SJCRH30 (cell line): Measurements from ENCODE around the gene KLF6. TPM values are rescaled to one million over a fixed set of nuclear protein-coding genes. Genes with fewer than 3 reads are reported as not detected.

ENCODE experiments used
- DNase-seq, 2 experiments: peaks; one replicate each; pipeline ENCODE4 v3.0.0-alpha.2; 2015 to 2020
- H3K27ac ChIP-seq: fragments of 250-450 bp; sonication (Bioruptor Pico); 2 replicates; pipeline ENCODE4 v1.5.1; 2020; ENCODE audit warnings: mild to moderate bottlenecking, moderate library complexity
- H3K27me3 ChIP-seq: fragments of 250-450 bp; sonication (Bioruptor Pico); 2 replicates; pipeline ENCODE4 v1.5.1; 2020; ENCODE audit warnings: mild to moderate bottlenecking, moderate library complexity
- H3K36me3 ChIP-seq: fragments of 250-450 bp; sonication (Bioruptor Pico); 2 replicates; pipeline ENCODE4 v1.5.1; 2020; ENCODE audit warnings: mild to moderate bottlenecking, moderate library complexity
- H3K4me1 ChIP-seq: fragments of 250-450 bp; sonication (Bioruptor Pico); 2 replicates; pipeline ENCODE4 v1.5.1; 2020; ENCODE audit warnings: mild to moderate bottlenecking, moderate library complexity
- H3K4me3 ChIP-seq: fragments of 250-450 bp; sonication (Bioruptor Pico); 2 replicates; pipeline ENCODE4 v1.5.1; 2020; ENCODE audit warnings: mild to moderate bottlenecking, moderate library complexity
- H3K9me3 ChIP-seq: fragments of 250-450 bp; sonication (Bioruptor Pico); replicated peaks from 2 replicates; pipeline ENCODE4 v1.5.1; 2020; ENCODE audit warnings: mild to moderate bottlenecking, moderate library complexity
- total RNA-seq: library from RNA; depleted of rRNA; stranded (reverse); fragments of >200 nt; shearing (Covaris generic); gene quantifications from 2 replicates; pipeline ENCODE4 v1.2.3, GENCODE V29; 2014; rRNA removed

Gene KLF6
- 8.1 and 8.2 TPM in 2 replicates for total RNA-seq

- peaks cover 19% of the 10 kb centered on the region for H3K36me3 ChIP-seq
- H3K27ac ChIP-seq = peak within 1 kb of the TSS; percentile 100
- H3K4me3 ChIP-seq = peak within 1 kb of the TSS; percentile 99
- peak; percentile 14 to 26 for DNase-seq
- no peaks in the 10 kb centered on the region for H3K27me3 ChIP-seq
- H3K9me3 ChIP-seq = no peaks in the 10 kb centered on the region
- H3K4me1 ChIP-seq = peaks cover 8% of the 10 kb centered on the region; the same call in 1 of the 2 replicates
Observed at GRCh38 chr10:3784510-3785250, at the start of gene KLF6. Gene KLF6, minus strand, starts transcription at chr10:3785209. Its CDS starts 195 bp downstream, at chr10:3785014.

GRCh38 chr10:3834404-3834803, 49.4 kb upstream of the KLF6 start:
- Histone ChIP-seq H3K27ac (no peak overlapping the region), H3K36me3 (no peaks in the 10 kb centered on the region), H3K27me3 (no peaks in the 10 kb centered on the region), H3K4me3 (no peak overlapping the region), H3K9me3 (no peaks in the 10 kb centered on the region), H3K4me1 (peaks cover 3% of the 10 kb centered on the region; the same call in 1 of the 2 replicates)
- no peak for DNase-seq

- Histone ChIP-seq H3K4me1 (peaks cover 3% of the 10 kb centered on the region; the same call in 1 of the 2 replicates), H3K27ac (no peak overlapping the region), H3K27me3 (no peaks in the 10 kb centered on the region), H3K9me3 (no peaks in the 10 kb centered on the region), H3K4me3 (no peak overlapping the region), H3K36me3 (no peaks in the 10 kb centered on the region)
- DNase-seq = no peak
Observed at GRCh38 chr10:3833046-3833445, 48.0 kb upstream of the KLF6 start.

GRCh38 chr10:3832022-3832786, 47.2 kb upstream of the KLF6 start:
- H3K4me3 ChIP-seq = no peak overlapping the region
- H3K9me3 ChIP-seq = no peaks in the 10 kb centered on the region
- H3K27ac ChIP-seq = no peak overlapping the region
- no peak for DNase-seq
- peaks cover 3% of the 10 kb centered on the region; the same call in 1 of the 2 replicates for H3K4me1 ChIP-seq
- H3K36me3 ChIP-seq = no peaks in the 10 kb centered on the region
- no peaks in the 10 kb centered on the region for H3K27me3 ChIP-seq

- no peak overlapping the region for H3K4me3 ChIP-seq
- H3K27ac ChIP-seq = no peak overlapping the region
- H3K36me3 ChIP-seq = no peaks in the 10 kb centered on the region
- no peaks in the 10 kb centered on the region for H3K27me3 ChIP-seq
- no peaks in the 10 kb centered on the region for H3K9me3 ChIP-seq
- DNase-seq = no peak
- H3K4me1 ChIP-seq = peaks cover 3% of the 10 kb centered on the region; the same call in 1 of the 2 replicates
Observed at GRCh38 chr10:3831608-3832007, 46.6 kb upstream of the KLF6 start.

GRCh38 chr10:3830946-3831345, 45.9 kb upstream of the KLF6 start:
- DNase-seq = no peak
- no peak overlapping the region for H3K4me3 ChIP-seq
- no peak overlapping the region for H3K27ac ChIP-seq
- no peaks in the 10 kb centered on the region for H3K9me3 ChIP-seq
- H3K36me3 ChIP-seq = no peaks in the 10 kb centered on the region
- H3K27me3 ChIP-seq = no peaks in the 10 kb centered on the region
- H3K4me1 ChIP-seq = peaks cover 7% of the 10 kb centered on the region; the same call in 1 of the 2 replicates

- no peaks in the 10 kb centered on the region for H3K36me3 ChIP-seq
- no peak for DNase-seq
- no peaks in the 10 kb centered on the region for H3K27me3 ChIP-seq
- H3K9me3 ChIP-seq = no peaks in the 10 kb centered on the region
- no peak overlapping the region; the same call in 1 of the 2 replicates for H3K27ac ChIP-seq
- H3K4me1 ChIP-seq = peaks cover 14% of the 10 kb centered on the region
- peak overlapping the region; percentile 12; the same call in 1 of the 2 replicates for H3K4me3 ChIP-seq
Observed at GRCh38 chr10:3829156-3830050, 44.4 kb upstream of the KLF6 start.

- Histone ChIP-seq H3K4me1 (peaks cover 22% of the 10 kb centered on the region), H3K9me3 (no peaks in the 10 kb centered on the region), H3K4me3 (peak overlapping the region; percentile 12; the same call in 1 of the 2 replicates), H3K27me3 (no peaks in the 10 kb centered on the region), H3K27ac (no peak overlapping the region; the same call in 1 of the 2 replicates), H3K36me3 (no peaks in the 10 kb centered on the region)
- no peak for DNase-seq
Observed at GRCh38 chr10:3828404-3829155, 43.6 kb upstream of the KLF6 start.

GRCh38 chr10:3827768-3828403, 42.9 kb upstream of the KLF6 start:
- no peaks in the 10 kb centered on the region for H3K9me3 ChIP-seq
- no peak for DNase-seq
- no peaks in the 10 kb centered on the region for H3K36me3 ChIP-seq
- H3K27me3 ChIP-seq = no peaks in the 10 kb centered on the region
- no peak overlapping the region for H3K4me3 ChIP-seq
- H3K4me1 ChIP-seq = peaks cover 24% of the 10 kb centered on the region
- no peak overlapping the region for H3K27ac ChIP-seq

GRCh38 chr10:3827266-3827665, 42.3 kb upstream of the KLF6 start:
- no peaks in the 10 kb centered on the region for H3K36me3 ChIP-seq
- no peak overlapping the region for H3K4me3 ChIP-seq
- no peaks in the 10 kb centered on the region for H3K27me3 ChIP-seq
- H3K4me1 ChIP-seq = peaks cover 29% of the 10 kb centered on the region
- no peak for DNase-seq
- no peaks in the 10 kb centered on the region for H3K9me3 ChIP-seq
- H3K27ac ChIP-seq = no peak overlapping the region

- Histone ChIP-seq H3K27me3 (no peaks in the 10 kb centered on the region), H3K9me3 (no peaks in the 10 kb centered on the region), H3K27ac (peak overlapping the region; percentile 80), H3K4me3 (peak overlapping the region; percentile 42), H3K36me3 (no peaks in the 10 kb centered on the region), H3K4me1 (peaks cover 27% of the 10 kb centered on the region)
- peak; percentile 57 to 61 for DNase-seq
Observed at GRCh38 chr10:3825862-3826351, 40.9 kb upstream of the KLF6 start.

- peak; percentile 81 to 83 for DNase-seq
- peak overlapping the region; percentile 80 for H3K27ac ChIP-seq
- peak overlapping the region; percentile 42 for H3K4me3 ChIP-seq
- H3K4me1 ChIP-seq = peaks cover 27% of the 10 kb centered on the region
- no peaks in the 10 kb centered on the region for H3K27me3 ChIP-seq
- H3K36me3 ChIP-seq = no peaks in the 10 kb centered on the region
- no peaks in the 10 kb centered on the region for H3K9me3 ChIP-seq
Observed at GRCh38 chr10:3825244-3825643, 40.2 kb upstream of the KLF6 start.
